ENCODE measurements around the gene SBK1. TPM values are rescaled to one million over a fixed set of nuclear protein-coding genes. Genes with fewer than 3 reads are reported as not detected.
A peak's percentile ranks its signal among the peaks of the same experiment; 100 is the strongest.

The SBK1 gene
- total RNA-seq, 1 donor from 2014 or later = 10.5 TPM

DNA sequence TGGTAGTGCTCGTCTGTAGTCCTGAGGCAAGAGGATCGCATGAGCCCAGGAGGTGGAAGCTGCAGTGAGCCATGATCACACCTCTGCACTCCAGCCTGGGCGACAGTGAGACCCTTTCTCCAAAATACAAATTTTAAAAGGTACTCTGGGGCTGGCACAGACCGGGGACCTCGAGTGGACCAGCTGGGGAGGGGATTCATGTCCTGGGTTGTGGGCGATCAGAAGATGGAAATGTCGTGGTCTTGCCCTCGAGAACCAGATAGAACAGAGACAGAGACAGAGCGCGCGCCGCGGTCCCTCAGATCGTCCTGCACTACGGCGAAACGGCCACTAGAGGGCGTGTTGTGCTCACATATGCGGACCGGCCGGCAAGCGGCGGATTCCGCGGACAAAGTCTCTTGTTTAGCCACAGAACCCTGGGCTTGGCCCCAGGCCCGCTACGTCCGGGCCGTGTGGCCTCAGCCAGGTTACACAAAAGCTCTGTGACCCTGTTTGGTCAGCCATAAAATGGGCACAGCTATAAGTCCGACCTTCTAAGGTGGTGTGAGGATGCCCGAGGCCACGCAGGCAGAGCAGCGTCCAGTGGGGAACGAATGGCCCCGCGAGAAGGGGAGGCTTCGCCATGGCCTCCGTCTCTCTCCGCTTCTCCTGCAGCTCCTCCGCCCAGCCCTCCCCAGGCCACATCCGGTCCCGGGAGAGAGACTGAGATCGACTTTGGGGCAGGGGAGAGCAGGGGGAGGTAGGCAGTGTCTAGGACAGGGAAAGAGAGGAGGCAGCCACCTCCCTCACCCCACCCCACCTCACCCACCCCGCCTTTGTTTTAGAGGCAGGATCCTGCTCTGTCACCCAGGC lies 14.6 kb upstream of the SBK1 start:
- Histone ChIP-seq H3K27me3 (ENCODE audit: control insufficient read depth, insufficient read depth, low read length) (peaks cover 11% of the 10 kb centered on the region), H3K4me3 (ENCODE audit: low read depth, low read length) (peak overlapping the region; percentile 28), H3K36me3 (ENCODE audit: control insufficient read depth, insufficient read depth, low read length) (no peaks in the 10 kb centered on the region)
- TF ChIP-seq, protein P1, sequence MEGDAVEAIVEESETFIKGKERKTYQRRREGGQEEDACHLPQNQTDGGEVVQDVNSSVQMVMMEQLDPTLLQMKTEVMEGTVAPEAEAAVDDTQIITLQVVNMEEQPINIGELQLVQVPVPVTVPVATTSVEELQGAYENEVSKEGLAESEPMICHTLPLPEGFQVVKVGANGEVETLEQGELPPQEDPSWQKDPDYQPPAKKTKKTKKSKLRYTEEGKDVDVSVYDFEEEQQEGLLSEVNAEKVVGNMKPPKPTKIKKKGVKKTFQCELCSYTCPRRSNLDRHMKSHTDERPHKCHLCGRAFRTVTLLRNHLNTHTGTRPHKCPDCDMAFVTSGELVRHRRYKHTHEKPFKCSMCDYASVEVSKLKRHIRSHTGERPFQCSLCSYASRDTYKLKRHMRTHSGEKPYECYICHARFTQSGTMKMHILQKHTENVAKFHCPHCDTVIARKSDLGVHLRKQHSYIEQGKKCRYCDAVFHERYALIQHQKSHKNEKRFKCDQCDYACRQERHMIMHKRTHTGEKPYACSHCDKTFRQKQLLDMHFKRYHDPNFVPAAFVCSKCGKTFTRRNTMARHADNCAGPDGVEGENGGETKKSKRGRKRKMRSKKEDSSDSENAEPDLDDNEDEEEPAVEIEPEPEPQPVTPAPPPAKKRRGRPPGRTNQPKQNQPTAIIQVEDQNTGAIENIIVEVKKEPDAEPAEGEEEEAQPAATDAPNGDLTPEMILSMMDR (IDR thresholded peaks at IDR 0.05; ENCODE audit: insufficient read depth, low read length, poor library complexity, severe bottlenecking) = peak; percentile 92
- peak; percentile 23 for DNase-seq (ENCODE audit: low read depth)

GRCh38 chr16:28279006-28279405 lies 13.3 kb upstream of the SBK1 start:
- H3K36me3 ChIP-seq (ENCODE audit: control insufficient read depth, insufficient read depth, low read length) = no peaks in the 10 kb centered on the region
- DNase-seq (ENCODE audit: low read depth) = no peak
- TF ChIP-seq, protein P1 (IDR thresholded peaks at IDR 0.05; ENCODE audit: insufficient read depth, low read length, poor library complexity, severe bottlenecking) = no peak
- no peak overlapping the region for H3K4me3 ChIP-seq (ENCODE audit: low read depth, low read length)
- peaks cover 11% of the 10 kb centered on the region for H3K27me3 ChIP-seq (ENCODE audit: control insufficient read depth, insufficient read depth, low read length)

- Histone ChIP-seq H3K27me3 (ENCODE audit: control insufficient read depth, insufficient read depth, low read length) (peaks cover 6% of the 10 kb centered on the region), H3K36me3 (ENCODE audit: control insufficient read depth, insufficient read depth, low read length) (no peaks in the 10 kb centered on the region), H3K4me3 (ENCODE audit: low read depth, low read length) (no peak overlapping the region)
- TF ChIP-seq, protein P1 (IDR thresholded peaks at IDR 0.05; ENCODE audit: insufficient read depth, low read length, poor library complexity, severe bottlenecking) = no peak
- no peak for DNase-seq (ENCODE audit: low read depth)
Measured at GRCh38 chr16:28280881-28281836, 11.2 kb upstream of the SBK1 start.

- Histone ChIP-seq H3K27me3 (ENCODE audit: control insufficient read depth, insufficient read depth, low read length) (peaks cover 4% of the 10 kb centered on the region), H3K4me3 (ENCODE audit: low read depth, low read length) (no peak overlapping the region), H3K36me3 (ENCODE audit: control insufficient read depth, insufficient read depth, low read length) (no peaks in the 10 kb centered on the region)
- DNase-seq (ENCODE audit: low read depth) = no peak
- TF ChIP-seq, protein P1 (IDR thresholded peaks at IDR 0.05; ENCODE audit: insufficient read depth, low read length, poor library complexity, severe bottlenecking) = no peak
Measured at GRCh38 chr16:28282045-28282444, 10.3 kb upstream of the SBK1 start.

GRCh38 chr16:28283173-28283572 lies 9.2 kb upstream of the SBK1 start:
- peaks cover 4% of the 10 kb centered on the region for H3K27me3 ChIP-seq (ENCODE audit: control insufficient read depth, insufficient read depth, low read length)
- no peak for DNase-seq (ENCODE audit: low read depth)
- H3K36me3 ChIP-seq (ENCODE audit: control insufficient read depth, insufficient read depth, low read length) = no peaks in the 10 kb centered on the region
- TF ChIP-seq, protein P1 (IDR thresholded peaks at IDR 0.05; ENCODE audit: insufficient read depth, low read length, poor library complexity, severe bottlenecking) = no peak
- no peak overlapping the region for H3K4me3 ChIP-seq (ENCODE audit: low read depth, low read length)

Measured in kidney epithelial cell (primary cell).